Measurements from ENCODE around the gene RMDN3.

RMDN3 gene

DNA sequence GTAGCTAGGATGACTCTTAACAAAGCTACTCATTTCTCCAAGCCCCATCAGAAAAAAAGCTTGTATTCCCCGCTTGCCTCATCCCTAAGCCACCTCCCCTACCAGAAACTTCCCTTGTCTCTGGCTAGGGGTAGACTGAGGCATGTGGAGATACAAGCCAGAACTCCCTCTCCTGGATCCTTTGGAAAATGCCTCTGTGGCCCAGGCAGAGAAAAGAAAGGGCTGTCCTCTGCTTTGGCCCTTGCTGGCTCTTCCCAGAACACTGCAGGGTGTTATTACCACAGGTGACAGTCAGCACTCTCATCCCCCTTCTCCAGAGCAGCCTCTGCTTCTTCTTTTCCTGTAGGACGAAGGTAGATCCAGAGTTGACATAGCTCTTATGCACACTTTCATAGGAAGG lies 15.2 kb downstream of the RMDN3 start:
- H3K4me3 ChIP-seq (ENCODE audit: low read depth, low read length) = no peak overlapping the region
- no peak for DNase-seq (ENCODE audit: low read depth, low spot score)
- ChIA-PET POLR2A (no interaction called here), CTCF (interaction anchor here (0.8 kb wide), 1 partner anchor 155 kb away, joined by 3 read pairs; the partner anchor contains the start of gene VPS18)
- TF ChIP-seq, protein P1, sequence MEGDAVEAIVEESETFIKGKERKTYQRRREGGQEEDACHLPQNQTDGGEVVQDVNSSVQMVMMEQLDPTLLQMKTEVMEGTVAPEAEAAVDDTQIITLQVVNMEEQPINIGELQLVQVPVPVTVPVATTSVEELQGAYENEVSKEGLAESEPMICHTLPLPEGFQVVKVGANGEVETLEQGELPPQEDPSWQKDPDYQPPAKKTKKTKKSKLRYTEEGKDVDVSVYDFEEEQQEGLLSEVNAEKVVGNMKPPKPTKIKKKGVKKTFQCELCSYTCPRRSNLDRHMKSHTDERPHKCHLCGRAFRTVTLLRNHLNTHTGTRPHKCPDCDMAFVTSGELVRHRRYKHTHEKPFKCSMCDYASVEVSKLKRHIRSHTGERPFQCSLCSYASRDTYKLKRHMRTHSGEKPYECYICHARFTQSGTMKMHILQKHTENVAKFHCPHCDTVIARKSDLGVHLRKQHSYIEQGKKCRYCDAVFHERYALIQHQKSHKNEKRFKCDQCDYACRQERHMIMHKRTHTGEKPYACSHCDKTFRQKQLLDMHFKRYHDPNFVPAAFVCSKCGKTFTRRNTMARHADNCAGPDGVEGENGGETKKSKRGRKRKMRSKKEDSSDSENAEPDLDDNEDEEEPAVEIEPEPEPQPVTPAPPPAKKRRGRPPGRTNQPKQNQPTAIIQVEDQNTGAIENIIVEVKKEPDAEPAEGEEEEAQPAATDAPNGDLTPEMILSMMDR (IDR thresholded peaks at IDR 0.05; ENCODE audit: insufficient read depth, low read length, missing control alignments) = no peak

GRCh38 chr15:40739047-40739446 lies 16.0 kb downstream of the RMDN3 start:
- DNase-seq (ENCODE audit: low read depth, low spot score) = no peak
- POLR2A ChIA-PET = no interaction called here
- TF ChIP-seq, protein P1 (IDR thresholded peaks at IDR 0.05; ENCODE audit: insufficient read depth, low read length, missing control alignments) = no peak
- CTCF ChIA-PET = interaction anchor here (0.8 to 1.1 kb wide), 3 partner anchors 8 to 155 kb away, joined by 3 read pairs; partner anchors contain the start of gene VPS18
- no peak overlapping the region for H3K4me3 ChIP-seq (ENCODE audit: low read depth, low read length)

DNA sequence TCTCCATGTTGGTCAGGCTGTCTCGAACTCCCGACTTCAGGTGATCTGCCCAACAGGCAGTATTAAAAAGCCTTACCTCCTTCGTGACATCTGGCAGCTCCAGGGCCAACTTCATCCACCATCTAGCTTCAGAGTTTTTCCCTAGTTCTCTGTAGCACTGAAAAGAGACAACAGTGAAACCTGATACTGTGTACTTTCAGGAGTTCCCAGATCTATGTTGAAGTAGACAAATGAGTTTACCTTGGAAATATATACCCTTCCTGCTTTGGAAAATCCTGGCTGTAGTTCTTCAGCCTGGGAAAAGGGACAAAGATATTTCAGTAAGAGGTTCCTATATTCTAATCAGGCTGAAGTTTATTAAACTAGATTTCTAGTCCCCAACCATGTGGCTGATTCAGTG lies 18.0 kb downstream of the RMDN3 start:
- no peak for DNase-seq (ENCODE audit: low read depth, low spot score)
- no peak overlapping the region for H3K4me3 ChIP-seq (ENCODE audit: low read depth, low read length)
- POLR2A ChIA-PET = no interaction called here
- CTCF ChIA-PET = interaction anchor here (0.6 to 2.7 kb wide), 6 partner anchors 7 to 157 kb away, joined by 3 to 7 read pairs (median 4); partner anchors contain the start of gene VPS18
- TF ChIP-seq, protein P1 (IDR thresholded peaks at IDR 0.05; ENCODE audit: insufficient read depth, low read length, missing control alignments) = no peak

GRCh38 chr15:40736575-40736974 lies 18.5 kb downstream of the RMDN3 start:
- ChIA-PET CTCF (interaction anchor here (0.6 to 2.7 kb wide), 7 partner anchors 8 to 158 kb away, joined by 3 to 7 read pairs (median 3); partner anchors contain the start of gene VPS18), POLR2A (no interaction called here)
- TF ChIP-seq, protein P1 (IDR thresholded peaks at IDR 0.05; ENCODE audit: insufficient read depth, low read length, missing control alignments) = no peak
- no peak for DNase-seq (ENCODE audit: low read depth, low spot score)
- H3K4me3 ChIP-seq (ENCODE audit: low read depth, low read length) = no peak overlapping the region

GRCh38 chr15:40731034-40731433 lies 24.0 kb downstream of the RMDN3 start:
- POLR2A ChIA-PET = no interaction called here

GRCh38 chr15:40723919-40724318 lies 31.1 kb downstream of the RMDN3 start:
- POLR2A ChIA-PET = no interaction called here

More at GRCh38 chr15:40731034-40731433, 24.0 kb downstream of the RMDN3 start:
- no peak overlapping the region for H3K4me3 ChIP-seq (ENCODE audit: low read depth, low read length)
- CTCF ChIA-PET = interaction anchor here (1.0 to 2.0 kb wide), 3 partner anchors 12 to 163 kb away, joined by 4 to 6 read pairs (median 4); partner anchors contain the start of gene VPS18
- TF ChIP-seq, protein P1 (IDR thresholded peaks at IDR 0.05; ENCODE audit: insufficient read depth, low read length, missing control alignments) = no peak
- DNase-seq (ENCODE audit: low read depth, low spot score) = no peak

More at GRCh38 chr15:40723919-40724318, 31.1 kb downstream of the RMDN3 start:
- TF ChIP-seq, protein P1 (IDR thresholded peaks at IDR 0.05; ENCODE audit: insufficient read depth, low read length, missing control alignments) = no peak
- DNase-seq (ENCODE audit: low read depth, low spot score) = no peak
- CTCF ChIA-PET = interaction anchor here (0.5 to 1.9 kb wide), 6 partner anchors 8 to 168 kb away, joined by 3 to 5 read pairs (median 4); no protein-coding TSS in a partner anchor
- H3K4me3 ChIP-seq (ENCODE audit: low read depth, low read length) = no peak overlapping the region

Data from AG04449 (cell line).